Spleen (tissue), 11 donors: ENCODE results near the gene MYLK. TPM values are rescaled to one million over a fixed set of nuclear protein-coding genes. Genes with fewer than 3 reads are reported as not detected.

ENCODE experiments used
- DNase-seq: peaks from one replicate; pipeline ENCODE4 v3.0.0-alpha.2; 2020
- H3K27ac ChIP-seq, 8 donors: fragments of 200-600 bp; sonication (generic) in 7 of 8; 1 replicate in 4 of 8; 2 replicates in 4 of 8; pipeline versions ENCODE4 v1.5.0 to v1.8.0; 2016 to 2021; ENCODE audit warnings: inconsistent platforms in 4 of 8, mild to moderate bottlenecking in 4 of 8, moderate library complexity in 1 of 8
- H3K27me3 ChIP-seq, 7 donors: fragments of 200-600 bp; sonication (generic) in 6 of 7; replicated peaks in 1 of 7; 1 replicate in 4 of 7; 2 replicates in 3 of 7; pipeline versions ENCODE4 v1.5.0 to v1.8.0; 2016 to 2021; ENCODE audit warnings: inconsistent platforms in 3 of 7, mild to moderate bottlenecking in 1 of 7
- H3K36me3 ChIP-seq, 6 donors: fragments of 200-600 bp; sonication (generic) in 5 of 6; 1 replicate in 4 of 6; 2 replicates in 2 of 6; pipeline versions ENCODE4 v1.5.0 to v1.8.0; 2016 to 2021; ENCODE audit warnings: inconsistent platforms in 2 of 6
- H3K4me1 ChIP-seq, 6 donors: fragments of 200-600 bp; sonication (generic) in 5 of 6; 1 replicate in 3 of 6; 2 replicates in 3 of 6; pipeline versions ENCODE4 v1.5.0 to v1.8.0; 2016 to 2021; ENCODE audit warnings: inconsistent platforms in 3 of 6
- H3K4me3 ChIP-seq, 8 donors: fragments of 200-600 bp; sonication (generic) in 7 of 8; 1 replicate in 4 of 8; 2 replicates in 4 of 8; pipeline versions ENCODE4 v1.5.0 to v1.8.0; 2016 to 2021; ENCODE audit warnings: inconsistent platforms in 4 of 8, mild to moderate bottlenecking in 4 of 8, moderate library complexity in 2 of 8
- H3K9me3 ChIP-seq, 8 donors: fragments of 200-600 bp; sonication (generic) in 7 of 8; 1 replicate in 4 of 8; 2 replicates in 4 of 8; pipeline versions ENCODE4 v1.5.0 to v1.8.0; 2016 to 2021; ENCODE audit warnings: inconsistent platforms in 4 of 8
- POLR2A ChIP-seq, 3 donors: fragments of 450-650 bp; IDR thresholded peaks; one replicate each; pipeline ENCODE4 v1.5.1; 2017; ENCODE audit warnings: antibody characterized with exemption in 3 of 3, mild to moderate bottlenecking in 1 of 3
- POLR2AphosphoS5 ChIP-seq, 3 donors: sonication (generic); formaldehyde crosslinking; IDR thresholded peaks; one replicate each; pipeline ENCODE4 v1.5.1; 2017; ENCODE audit warnings: antibody characterized with exemption in 3 of 3
- WGBS, 5 donors: extraction: QIAGEN DNeasy Blood & Tissue Kit in 3 of 5; methylation state at CpG; one replicate each; pipeline versions ENCODE4 v1.1.5 to v1.1.7; 2013 to 2018; 5-methylcytosine and 5-hydroxymethylcytosine counted together
- intact Hi-C: fragments of 100-400 bp; cut with DNase I; formaldehyde crosslinking; loops from one replicate; pipeline ENCODE4 v1.15.0; 2023; ENCODE audit warnings: low total_unique reads
- polyA plus RNA-seq, 3 donors: library from polyadenylated mRNA; stranded (reverse); fragments of 200-250 nt; gene quantifications; one replicate each; pipeline ENCODE4 v1.2.1, GENCODE V29; 2013
- total RNA-seq, 7 donors: library from RNA; depleted of rRNA in 3 of 7; stranded (reverse); fragments of >200 nt in 3 of 7; fragmentation: NEBNext Ultra II Directional in 4 of 7; extraction: Animal tissue kit (Norgen Biotek cat#: 25700) in 4 of 7; gene quantifications; one replicate each; pipeline versions ENCODE4 v1.1.0 to v1.2.1, GENCODE V29; 2016 to 2021
- TF ChIP-seq, protein P1 (sequence below), 11 experiments: fragments of 200-600 bp in 7 of 11; fragments of 450-650 bp in 4 of 11; sonication (generic) in 4 of 11; IDR thresholded peaks in 8 of 11; conservative IDR thresholded peaks in 3 of 11; 1 replicate in 7 of 11; 2 replicates in 4 of 11; pipeline versions ENCODE4 v1.4.0 to v1.8.0; 2016 to 2021; ENCODE audit warnings: antibody characterized with exemption in 11 of 11, inconsistent platforms in 4 of 11, mild to moderate bottlenecking in 1 of 11
- donor health status: healthy with polysubstance abuse.
- donor health status: DM: no; HTN: no; CAD: no; lungs with moderate emphysema.
- donor health status: DM: no; HTN: no; CAD: no.
- donor health status: Bipolar disorder and iron deficiency.
- donor health status: healthy.
- donor health status: DM: no; HTN: no; CAD: no.
- donor health status: DM: yes; HTN: yes; CAD: no.

MYLK gene
- total and polyA plus RNA-seq, 10 donors = 11.1 to 343 (median 154) TPM

- 87 to 100% (median 95%) methylated on average over 1 of the region's 1 CpG for WGBS, 5 donors
- H3K4me1 ChIP-seq = peaks cover 0 to 27% (median 9%) of the 10 kb centered on the region in 6 donors
Measured at GRCh38 chr3:123760817-123761216, 123.3 kb downstream of the MYLK start.

DNA sequence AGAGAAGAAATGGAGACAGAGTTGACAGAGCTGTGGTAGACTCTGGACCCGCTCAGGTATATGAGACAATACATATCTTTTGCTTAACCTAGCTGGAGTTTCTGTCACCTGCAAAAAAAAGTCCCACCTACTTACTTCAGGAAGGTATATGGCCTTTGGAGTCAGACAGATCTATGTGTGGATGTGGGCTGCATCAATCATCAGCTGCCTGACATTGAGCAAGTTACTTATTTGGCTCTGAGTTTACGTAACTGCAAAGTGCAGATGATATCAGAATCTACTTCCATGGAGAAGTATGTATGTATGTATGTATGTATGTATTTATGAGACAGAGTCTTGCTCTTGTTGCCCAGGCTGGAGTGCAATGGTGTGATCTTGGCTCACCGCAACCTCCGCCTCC, 124.3 kb downstream of the MYLK start:
- peaks cover 0 to 23% (median 9%) of the 10 kb centered on the region in 6 donors for H3K4me1 ChIP-seq
- no peaks in the 10 kb centered on the region for H3K27me3 ChIP-seq
- no peaks in the 10 kb centered on the region for H3K9me3 ChIP-seq
- no peak overlapping the region for H3K4me3 ChIP-seq
- no peak for DNase-seq
- TF ChIP-seq, protein P1, sequence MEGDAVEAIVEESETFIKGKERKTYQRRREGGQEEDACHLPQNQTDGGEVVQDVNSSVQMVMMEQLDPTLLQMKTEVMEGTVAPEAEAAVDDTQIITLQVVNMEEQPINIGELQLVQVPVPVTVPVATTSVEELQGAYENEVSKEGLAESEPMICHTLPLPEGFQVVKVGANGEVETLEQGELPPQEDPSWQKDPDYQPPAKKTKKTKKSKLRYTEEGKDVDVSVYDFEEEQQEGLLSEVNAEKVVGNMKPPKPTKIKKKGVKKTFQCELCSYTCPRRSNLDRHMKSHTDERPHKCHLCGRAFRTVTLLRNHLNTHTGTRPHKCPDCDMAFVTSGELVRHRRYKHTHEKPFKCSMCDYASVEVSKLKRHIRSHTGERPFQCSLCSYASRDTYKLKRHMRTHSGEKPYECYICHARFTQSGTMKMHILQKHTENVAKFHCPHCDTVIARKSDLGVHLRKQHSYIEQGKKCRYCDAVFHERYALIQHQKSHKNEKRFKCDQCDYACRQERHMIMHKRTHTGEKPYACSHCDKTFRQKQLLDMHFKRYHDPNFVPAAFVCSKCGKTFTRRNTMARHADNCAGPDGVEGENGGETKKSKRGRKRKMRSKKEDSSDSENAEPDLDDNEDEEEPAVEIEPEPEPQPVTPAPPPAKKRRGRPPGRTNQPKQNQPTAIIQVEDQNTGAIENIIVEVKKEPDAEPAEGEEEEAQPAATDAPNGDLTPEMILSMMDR (IDR thresholded peaks at IDR 0.05 in 8 of 11, conservative IDR thresholded peaks at IDR 0.05 in 3 of 11) = no peak
- TF ChIP-seq POLR2A (IDR thresholded peaks at IDR 0.05) (no peak), POLR2AphosphoS5 (IDR thresholded peaks at IDR 0.05) (no peak)
- H3K27ac ChIP-seq = no peak overlapping the region
- intact Hi-C loops = no loop called here
- WGBS, 5 donors = 91 to 98% (median 95%) methylated on average over 4 of the region's 4 CpGs
- H3K36me3 ChIP-seq = no peaks in the 10 kb centered on the region

More at GRCh38 chr3:123760817-123761216, 123.3 kb downstream of the MYLK start:
- Histone ChIP-seq H3K27me3 (no peaks in the 10 kb centered on the region), H3K27ac (no peak overlapping the region), H3K36me3 (no peaks in the 10 kb centered on the region), H3K4me3 (no peak overlapping the region), H3K9me3 (no peaks in the 10 kb centered on the region)
- DNase-seq = no peak
- TF ChIP-seq, protein P1 (IDR thresholded peaks at IDR 0.05 in 8 of 11, conservative IDR thresholded peaks at IDR 0.05 in 3 of 11) = no peak
- TF ChIP-seq POLR2AphosphoS5 (IDR thresholded peaks at IDR 0.05) = no peak
- no peak for TF ChIP-seq POLR2A (IDR thresholded peaks at IDR 0.05)
- intact Hi-C loops = no loop called here

- no peak for DNase-seq
- H3K36me3 ChIP-seq = no peaks in the 10 kb centered on the region
- H3K27ac ChIP-seq = no peak overlapping the region
- peaks cover 0 to 23% (median 9%) of the 10 kb centered on the region in 6 donors for H3K4me1 ChIP-seq
- H3K27me3 ChIP-seq = no peaks in the 10 kb centered on the region
- WGBS, 5 donors = 62 to 79% (median 74%) methylated on average over 3 of the region's 3 CpGs
- H3K9me3 ChIP-seq = no peaks in the 10 kb centered on the region
- intact Hi-C loops = no loop called here
- H3K4me3 ChIP-seq = no peak overlapping the region
- no peak for TF ChIP-seq POLR2A (IDR thresholded peaks at IDR 0.05)
- TF ChIP-seq POLR2AphosphoS5 (IDR thresholded peaks at IDR 0.05) = no peak
- TF ChIP-seq, protein P1 (IDR thresholded peaks at IDR 0.05 in 8 of 11, conservative IDR thresholded peaks at IDR 0.05 in 3 of 11) = no peak
Measured at GRCh38 chr3:123759311-123759710, 124.8 kb downstream of the MYLK start.

GRCh38 chr3:123758081-123758564, 126.0 kb downstream of the MYLK start:
- 15 to 35% (median 27%) methylated on average over 2 of the region's 2 CpGs for WGBS, 5 donors
- no peak for TF ChIP-seq POLR2AphosphoS5 (IDR thresholded peaks at IDR 0.05)
- no peak for TF ChIP-seq POLR2A (IDR thresholded peaks at IDR 0.05)
- TF ChIP-seq, protein P1 (IDR thresholded peaks at IDR 0.05 in 8 of 11, conservative IDR thresholded peaks at IDR 0.05 in 3 of 11) = no peak
- Histone ChIP-seq H3K9me3 (no peaks in the 10 kb centered on the region), H3K27ac (no peak overlapping the region), H3K27me3 (no peaks in the 10 kb centered on the region), H3K4me3 (no peak overlapping the region), H3K36me3 (no peaks in the 10 kb centered on the region), H3K4me1 (peaks cover 0 to 23% (median 9%) of the 10 kb centered on the region in 6 donors)
- intact Hi-C loops = no loop called here
- DNase-seq = no peak
